HL-60 (cell line): ENCODE measurements around the gene CKAP2L.

Source experiments
- CTCF ChIP-seq: IDR thresholded peaks from one replicate; pipeline ENCODE4 v1.5.1; 2011; ENCODE audit warnings: low read length, control low read depth, inconsistent platforms; ENCODE audit not compliant: insufficient read depth
- GABPA ChIP-seq: IDR thresholded peaks from 2 replicates; pipeline ENCODE4 v1.6.1; 2012; ENCODE audit warnings: low read depth
- POLR2AphosphoS5 ChIP-seq: IDR thresholded peaks from 2 replicates; pipeline ENCODE4 v1.6.1; 2012; ENCODE audit warnings: low read depth
- TF ChIP-seq, protein P1 (sequence below): IDR thresholded peaks from 2 replicates; pipeline ENCODE4 v1.6.1; 2012; ENCODE audit warnings: low read depth; ENCODE audit not compliant: insufficient replicate concordance

DNA sequence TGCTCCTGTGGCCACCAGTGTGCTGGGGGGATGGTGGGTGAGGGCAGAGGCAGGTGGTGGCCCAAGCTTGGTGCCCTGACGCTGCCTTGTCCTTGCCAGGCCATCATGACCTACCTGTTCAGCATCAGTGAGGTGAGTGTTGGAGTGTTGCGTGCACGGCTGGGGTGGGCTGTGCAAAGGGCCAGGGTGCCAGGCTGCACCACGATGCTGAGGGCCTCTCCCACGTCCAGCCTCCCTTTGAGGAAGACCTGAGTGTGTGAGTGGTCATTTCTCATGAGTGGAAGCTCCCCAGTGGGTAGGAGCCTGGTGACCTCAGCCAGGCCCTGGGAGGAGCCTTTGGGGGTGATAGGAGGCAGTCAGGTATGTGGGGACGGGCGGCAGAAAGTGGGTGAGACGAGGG is 40.4 kb downstream of the CKAP2L start:
- TF ChIP-seq CTCF (no peak), GABPA (no peak), POLR2AphosphoS5 (no peak)
- TF ChIP-seq, protein P1, sequence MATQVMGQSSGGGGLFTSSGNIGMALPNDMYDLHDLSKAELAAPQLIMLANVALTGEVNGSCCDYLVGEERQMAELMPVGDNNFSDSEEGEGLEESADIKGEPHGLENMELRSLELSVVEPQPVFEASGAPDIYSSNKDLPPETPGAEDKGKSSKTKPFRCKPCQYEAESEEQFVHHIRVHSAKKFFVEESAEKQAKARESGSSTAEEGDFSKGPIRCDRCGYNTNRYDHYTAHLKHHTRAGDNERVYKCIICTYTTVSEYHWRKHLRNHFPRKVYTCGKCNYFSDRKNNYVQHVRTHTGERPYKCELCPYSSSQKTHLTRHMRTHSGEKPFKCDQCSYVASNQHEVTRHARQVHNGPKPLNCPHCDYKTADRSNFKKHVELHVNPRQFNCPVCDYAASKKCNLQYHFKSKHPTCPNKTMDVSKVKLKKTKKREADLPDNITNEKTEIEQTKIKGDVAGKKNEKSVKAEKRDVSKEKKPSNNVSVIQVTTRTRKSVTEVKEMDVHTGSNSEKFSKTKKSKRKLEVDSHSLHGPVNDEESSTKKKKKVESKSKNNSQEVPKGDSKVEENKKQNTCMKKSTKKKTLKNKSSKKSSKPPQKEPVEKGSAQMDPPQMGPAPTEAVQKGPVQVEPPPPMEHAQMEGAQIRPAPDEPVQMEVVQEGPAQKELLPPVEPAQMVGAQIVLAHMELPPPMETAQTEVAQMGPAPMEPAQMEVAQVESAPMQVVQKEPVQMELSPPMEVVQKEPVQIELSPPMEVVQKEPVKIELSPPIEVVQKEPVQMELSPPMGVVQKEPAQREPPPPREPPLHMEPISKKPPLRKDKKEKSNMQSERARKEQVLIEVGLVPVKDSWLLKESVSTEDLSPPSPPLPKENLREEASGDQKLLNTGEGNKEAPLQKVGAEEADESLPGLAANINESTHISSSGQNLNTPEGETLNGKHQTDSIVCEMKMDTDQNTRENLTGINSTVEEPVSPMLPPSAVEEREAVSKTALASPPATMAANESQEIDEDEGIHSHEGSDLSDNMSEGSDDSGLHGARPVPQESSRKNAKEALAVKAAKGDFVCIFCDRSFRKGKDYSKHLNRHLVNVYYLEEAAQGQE: no peak
